GM19455 (cell line): Measurements from ENCODE around the gene SEMA4D.
A peak's percentile ranks its signal among the peaks of the same experiment; 100 is the strongest.
"Not testable (repeated sequence)": the region's sequence is repeated elsewhere in the genome, so short reads cannot be mapped to it uniquely, and the experiment has no call there.

Experiments
- ATAC-seq: cut with Tn5 transposase; IDR thresholded peaks from one replicate; pipeline ENCODE4 v1.9.1; 2021; ENCODE audit not compliant: unreplicated experiment

The SEMA4D gene

DNA sequence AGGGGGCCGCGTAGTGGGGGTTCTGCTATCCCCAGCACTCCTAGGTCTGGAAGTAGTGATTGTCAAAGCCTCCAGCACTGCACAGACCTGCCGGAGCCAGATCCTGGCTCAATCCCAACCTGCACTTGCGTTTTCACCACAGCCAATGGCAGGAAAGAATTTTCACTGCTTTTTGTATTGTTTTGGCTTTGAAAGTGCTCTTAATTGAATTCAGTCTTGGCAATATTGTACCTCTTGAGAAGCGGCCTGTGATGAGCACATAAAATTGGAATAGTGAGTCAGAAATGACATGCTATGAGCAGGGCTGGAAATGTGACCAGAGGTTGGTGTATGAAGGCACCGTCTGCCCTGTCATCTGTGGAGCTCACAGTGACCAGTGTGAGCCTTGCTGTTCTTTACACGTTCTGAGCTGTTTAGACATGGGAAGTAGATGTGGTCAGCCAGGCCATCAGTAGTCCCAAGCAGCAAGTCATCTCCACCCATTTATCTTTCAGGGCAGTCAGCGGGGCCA is 138.1 kb downstream of the SEMA4D start:
- no peak for ATAC-seq

GRCh38 chr9:89358985-89359384 is 138.9 kb downstream of the SEMA4D start:
- ATAC-seq = no peak

DNA sequence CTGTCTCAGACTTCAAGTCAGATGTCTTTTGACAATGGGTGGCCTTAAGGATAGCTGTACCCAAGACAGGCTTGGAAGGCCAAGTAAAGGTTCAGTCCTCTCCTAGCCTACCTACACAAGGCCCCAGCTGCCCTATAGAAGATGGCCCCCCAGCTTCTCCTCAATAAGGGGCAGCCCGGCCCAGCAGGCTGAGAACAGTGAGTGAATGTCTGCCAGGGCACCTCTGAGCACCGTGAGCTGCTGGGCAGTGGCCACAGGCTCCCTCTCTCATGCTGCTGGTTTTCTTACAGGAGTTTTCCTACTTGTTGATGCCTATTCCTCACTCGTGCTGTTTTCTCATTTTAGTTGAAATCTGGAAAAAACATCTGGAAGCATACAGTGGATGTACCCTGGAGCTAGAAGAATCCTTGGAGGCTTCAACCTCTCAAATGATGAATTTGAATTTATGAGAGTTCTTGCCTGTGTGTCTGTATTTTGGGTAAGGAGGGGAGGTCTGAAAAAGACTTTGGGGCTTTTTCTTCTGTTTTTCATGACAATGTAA is 139.5 kb downstream of the SEMA4D start:
- ATAC-seq = no peak

DNA sequence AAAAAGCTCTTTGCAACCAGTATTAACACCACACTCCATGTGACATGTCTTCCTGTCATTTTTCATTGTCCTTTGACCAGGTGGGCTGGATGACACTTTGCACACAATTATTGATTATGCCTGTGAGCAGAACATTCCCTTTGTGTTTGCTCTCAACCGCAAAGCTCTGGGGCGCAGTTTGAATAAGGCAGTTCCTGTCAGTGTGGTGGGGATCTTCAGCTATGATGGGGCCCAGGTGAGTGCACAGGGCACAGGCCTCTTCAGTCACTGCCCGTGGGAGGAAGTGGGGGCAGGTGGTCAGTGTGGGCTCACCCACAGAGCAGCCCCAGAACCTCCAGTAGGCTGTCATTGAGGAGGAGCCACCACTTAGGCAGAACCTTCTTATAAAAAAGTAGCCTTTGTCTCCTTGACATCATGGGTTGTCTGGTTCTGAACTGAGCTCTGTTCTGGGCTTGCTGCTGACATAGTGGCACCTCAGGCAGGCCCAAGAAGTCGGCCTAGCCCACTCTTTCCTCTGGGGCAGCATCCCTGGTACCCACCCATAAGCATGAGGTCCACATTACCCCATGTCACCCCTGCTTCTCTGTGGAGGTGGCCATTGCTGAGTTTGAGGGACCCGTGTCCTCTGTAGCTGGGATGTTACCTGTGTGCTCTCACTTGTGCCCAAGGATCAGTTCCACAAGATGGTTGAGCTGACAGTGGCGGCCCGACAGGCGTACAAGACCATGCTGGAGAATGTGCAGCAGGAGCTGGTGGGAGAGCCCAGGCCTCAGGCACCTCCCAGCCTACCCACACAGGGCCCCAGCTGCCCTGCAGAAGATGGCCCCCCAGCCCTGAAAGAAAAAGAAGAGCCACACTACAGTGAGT is 140.3 kb downstream of the SEMA4D start:
- ATAC-seq = no peak

DNA sequence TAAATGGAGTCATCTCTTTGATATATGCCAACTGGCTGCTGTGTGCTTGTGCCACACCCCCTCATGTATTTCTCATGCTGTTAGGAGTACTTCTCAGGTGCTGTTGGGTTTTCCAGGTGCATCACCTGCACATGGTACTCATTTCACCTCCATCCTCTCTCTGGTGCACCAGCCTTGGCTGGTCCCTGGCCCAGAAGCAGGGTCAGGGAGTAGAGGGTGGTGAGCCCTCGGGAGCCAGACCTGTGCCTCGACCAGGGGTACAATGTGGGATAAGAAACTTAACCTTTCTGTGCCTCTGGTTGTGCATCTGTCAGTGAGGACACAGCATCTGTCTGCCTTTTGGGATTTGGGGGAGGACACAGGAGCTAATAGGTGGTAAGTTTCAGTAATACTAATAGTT is 141.1 kb downstream of the SEMA4D start:
- no peak for ATAC-seq

- no peak for ATAC-seq
These were observed 143.4 kb downstream of the SEMA4D start for GRCh38 chr9:89354471-89354870.

- no peak for ATAC-seq
These were observed 143.9 kb downstream of the SEMA4D start for GRCh38 chr9:89353989-89354388.

DNA sequence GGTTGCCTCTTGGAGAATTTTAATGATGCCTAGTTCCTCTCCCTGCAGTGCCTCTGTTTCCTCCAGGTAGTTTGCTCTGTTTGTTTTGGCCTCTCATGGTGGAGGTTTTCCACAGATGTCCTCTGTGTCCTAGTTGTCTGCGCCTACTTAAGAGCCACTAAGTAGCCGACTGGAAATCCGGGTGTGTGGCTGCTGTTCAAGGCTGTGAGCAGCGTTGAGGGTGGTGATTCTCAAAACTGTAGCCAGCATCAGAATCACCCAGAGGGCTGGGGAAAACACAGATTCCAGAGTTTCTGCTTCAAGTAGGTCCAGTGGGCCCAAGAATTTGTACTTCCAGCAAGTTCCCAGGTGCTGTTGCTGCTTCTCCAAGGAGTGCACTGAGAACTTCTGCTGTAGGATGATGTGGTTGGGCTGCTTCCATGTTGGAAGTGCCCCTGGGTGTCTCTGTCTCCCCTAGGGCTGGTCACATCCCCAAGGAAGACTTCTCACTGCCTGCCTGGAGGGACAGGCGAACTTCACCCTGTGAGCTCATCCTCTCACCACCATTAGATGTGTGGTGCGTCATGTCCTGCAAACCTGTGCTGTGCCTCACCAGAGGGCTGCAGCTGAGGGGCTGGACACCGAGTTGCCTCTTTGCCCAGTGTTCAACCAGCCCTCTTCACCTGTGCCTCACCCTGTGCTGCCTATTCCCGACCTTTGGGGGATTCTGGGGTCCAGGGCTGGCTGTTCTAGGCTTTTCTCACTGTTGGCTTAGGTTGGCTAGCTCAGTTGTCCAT is 144.9 kb downstream of the SEMA4D start:
- no peak for ATAC-seq

DNA sequence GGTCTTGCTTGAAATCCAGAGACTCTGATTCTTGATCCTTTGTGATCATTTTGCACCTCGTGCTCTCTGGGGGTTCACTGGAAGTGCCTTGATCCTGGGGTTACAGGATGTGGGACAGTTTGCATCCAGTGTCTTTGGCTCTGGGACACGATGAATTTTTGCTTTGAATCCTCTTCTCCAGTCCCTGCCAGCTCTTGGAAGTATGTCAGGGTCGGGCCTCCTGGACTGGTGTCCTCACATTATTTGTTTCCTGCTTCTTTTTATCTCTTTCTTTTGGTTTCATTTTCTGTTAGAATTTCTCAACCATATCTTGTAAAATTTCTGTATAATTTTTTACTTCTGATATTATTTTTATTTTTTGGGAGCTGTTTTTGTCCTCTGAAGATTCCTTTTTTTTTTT is 145.5 kb downstream of the SEMA4D start:
- ATAC-seq = no peak

DNA sequence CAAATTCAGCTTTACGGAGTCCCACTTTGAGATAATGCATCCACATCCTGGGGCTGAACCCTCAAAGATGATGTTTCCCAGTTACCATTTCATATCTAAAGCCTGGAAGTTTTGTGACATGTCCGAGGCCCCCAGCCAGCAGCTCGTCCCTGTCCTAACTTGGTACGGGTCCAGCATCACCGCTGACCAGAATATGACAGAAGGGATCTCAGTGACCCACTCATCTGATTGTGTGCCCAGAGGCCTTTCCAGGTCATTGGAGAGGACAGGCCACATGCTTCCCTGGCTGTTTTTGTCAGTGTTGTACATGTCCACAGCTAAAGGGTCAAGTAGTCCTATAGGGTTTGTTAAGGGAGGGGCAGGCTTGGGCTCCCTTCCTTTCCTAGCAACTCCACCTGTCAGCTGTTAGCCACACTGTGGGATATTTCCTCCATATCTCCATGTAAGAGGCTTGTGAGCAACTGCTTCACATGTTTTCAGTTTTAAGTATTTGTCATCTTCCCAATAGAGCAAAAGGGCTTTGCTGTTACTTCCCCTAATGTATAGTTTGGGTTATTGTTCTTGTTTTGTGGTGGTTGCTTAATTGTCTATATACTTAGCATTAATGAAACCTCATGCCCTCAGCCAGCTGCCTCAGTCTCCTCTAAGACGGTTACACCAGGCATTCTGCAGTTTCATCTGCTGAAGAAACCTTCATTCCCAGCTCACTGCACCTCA is 146.2 kb downstream of the SEMA4D start:
- ATAC-seq = no peak

DNA sequence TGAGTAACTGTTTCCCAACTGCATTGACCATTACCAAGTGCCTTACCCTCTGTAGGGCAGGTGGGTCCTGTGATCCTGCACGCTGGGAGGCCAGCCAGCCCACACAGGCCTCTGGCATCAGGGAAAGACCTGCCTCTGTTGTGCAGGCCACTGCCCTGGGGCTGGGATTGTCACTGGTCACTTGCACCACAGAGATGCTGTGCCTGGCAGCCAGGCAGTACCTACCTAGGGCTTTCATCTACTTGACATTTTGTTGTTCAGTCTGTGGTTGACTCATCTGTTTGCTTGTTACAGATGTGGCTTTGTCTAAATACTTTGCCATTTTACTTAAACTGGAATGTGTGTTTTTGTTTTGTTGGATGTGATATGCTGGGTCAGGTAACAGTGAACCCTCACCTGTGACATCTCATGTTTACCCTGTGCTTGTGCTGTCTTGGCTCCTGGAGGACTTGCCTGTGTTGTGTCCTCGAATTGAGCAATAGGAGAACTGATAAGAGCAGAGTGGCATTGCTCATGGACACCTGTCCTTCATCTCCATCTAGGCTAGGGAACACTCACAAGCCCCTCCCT is 146.8 kb downstream of the SEMA4D start:
- ATAC-seq = no peak

- ATAC-seq = no peak
These were observed 148.3 kb downstream of the SEMA4D start for GRCh38 chr9:89349607-89350006.

DNA sequence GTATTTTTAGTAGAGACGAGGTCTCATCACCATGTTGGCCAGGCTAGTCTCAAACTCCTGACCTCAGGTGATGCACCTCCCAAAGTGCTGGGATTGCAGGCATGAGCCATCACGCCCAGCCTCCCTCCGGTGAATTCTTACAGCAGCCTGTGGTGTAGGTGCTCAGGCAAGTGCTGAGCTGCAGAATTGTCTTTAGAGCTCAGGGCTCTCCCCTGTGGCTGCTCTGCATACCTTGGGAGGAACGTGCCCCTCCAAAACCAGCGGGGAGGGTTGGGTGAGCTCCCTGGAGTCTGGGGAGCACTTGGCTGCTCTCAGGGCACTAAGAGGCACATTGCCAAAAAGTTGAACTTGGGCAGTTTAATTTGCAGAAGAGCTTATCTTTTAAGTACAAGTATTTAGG is 150.3 kb downstream of the SEMA4D start:
- ATAC-seq = no peak

- no peak for ATAC-seq
These were observed 151.2 kb downstream of the SEMA4D start for GRCh38 chr9:89346696-89347095.

GRCh38 chr9:89345476-89345875 is 152.4 kb downstream of the SEMA4D start:
- ATAC-seq = no peak

GRCh38 chr9:89343812-89344211 is 154.1 kb downstream of the SEMA4D start:
- ATAC-seq = not testable (repeated sequence)

- ATAC-seq = no peak
These were observed 155.0 kb downstream of the SEMA4D start for GRCh38 chr9:89342948-89343347.

DNA sequence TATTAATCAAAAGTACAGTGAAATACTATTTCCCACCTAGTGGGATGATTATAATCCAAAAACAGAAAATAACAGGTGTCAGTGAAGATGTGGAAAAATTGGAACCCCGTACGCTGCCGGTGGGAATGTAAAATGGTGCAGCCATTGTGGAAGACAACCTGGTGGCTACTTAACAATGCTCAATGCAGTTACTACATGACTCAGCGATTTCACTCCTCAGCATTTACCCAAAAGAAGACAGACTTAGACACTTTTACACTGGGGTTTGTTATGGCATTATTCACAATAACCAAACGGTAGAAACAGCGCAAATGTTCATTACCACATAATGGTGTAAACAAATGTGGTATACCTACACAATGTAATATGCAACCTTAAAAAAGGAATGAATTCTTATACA is 155.7 kb downstream of the SEMA4D start:
- ATAC-seq = no peak

GRCh38 chr9:89340332-89340731 is 157.6 kb downstream of the SEMA4D start:
- ATAC-seq = peak; percentile 59

DNA sequence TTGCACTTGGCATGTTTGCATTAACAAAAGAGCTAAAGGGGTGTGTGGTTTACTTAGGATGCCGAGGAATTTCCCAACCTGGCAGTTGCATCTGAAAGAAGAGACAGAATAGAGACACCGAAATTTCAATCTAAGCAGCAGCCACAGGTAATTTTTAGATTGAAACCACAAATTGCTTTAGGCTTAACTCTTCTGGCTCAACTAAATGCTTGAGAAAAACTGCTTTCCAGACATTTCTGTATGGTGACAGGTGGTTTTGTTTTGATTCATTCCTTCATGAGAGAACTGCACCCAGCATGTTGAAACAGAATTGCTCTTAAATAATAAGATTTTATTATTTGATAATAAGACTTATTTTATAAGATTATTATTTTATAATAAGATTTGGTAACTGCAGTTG is 158.1 kb downstream of the SEMA4D start:
- no peak for ATAC-seq

DNA sequence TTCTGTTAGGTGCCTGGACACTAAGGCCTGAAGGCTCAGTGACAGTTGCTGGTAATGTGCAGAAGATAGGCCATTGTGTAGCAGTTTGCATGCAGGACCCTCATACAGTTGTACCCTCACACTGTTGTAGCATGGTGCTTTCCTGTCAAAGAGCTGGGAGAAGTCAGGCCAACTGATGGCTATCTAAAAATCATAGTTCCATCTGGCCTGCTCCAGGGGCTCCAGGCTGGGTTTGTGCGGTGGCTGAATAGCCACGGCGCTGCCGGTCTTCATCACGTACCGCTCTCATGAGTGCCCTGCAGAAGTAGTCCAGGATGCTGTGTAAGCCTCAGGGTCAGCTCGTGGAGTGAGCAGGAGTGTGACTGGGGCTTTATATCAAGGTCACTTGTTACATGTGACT is 167.4 kb downstream of the SEMA4D start:
- ATAC-seq = no peak
